ENCODE results near the gene CHEK2. TPM values are rescaled to one million over a fixed set of nuclear protein-coding genes. Genes with fewer than 3 reads are reported as not detected.

CHEK2 gene
- total RNA-seq = 5.5 to 12.2 TPM (median 8.3 TPM) in 3 replicates
- long read RNA-seq, transcript CHEK2-208 (15 exons, 1,844 nt) = major isoform, 6 of 11 reads
- long read RNA-seq, partial matches to known transcripts = 2 of 11 reads
- long read RNA-seq, other reads (novel, unspliced or antisense) = 1 of 11 reads

GRCh38 chr22:28741785-28742561 is at the start of gene CHEK2, which contains the start of gene HSCB:
Gene CHEK2 (minus strand): TSS chr22:28741820. CDS start chr22:28734721, 7,099 bp downstream.
Gene HSCB (plus strand): TSS chr22:28742039. CDS start chr22:28742096, 57 bp downstream.
- Mint-ChIP-seq H3K4me1 (ENCODE audit: low read depth) (peaks cover 24% of the 10 kb centered on the region), H3K27ac (ENCODE audit: unreplicated experiment) (peak within 1 kb of the TSS; percentile 96), H3K36me3 (ENCODE audit: low read depth) (peaks cover 8% of the 10 kb centered on the region), H3K4me3 (ENCODE audit: unreplicated experiment) (peak within 1 kb of the TSS; percentile 96), H3K27me3 (ENCODE audit: low read depth) (no peaks in the 10 kb centered on the region), H3K9me3 (ENCODE audit: low read depth) (no peaks in the 10 kb centered on the region)
- DNase-seq (ENCODE audit: low spot score) = peak; percentile 99
- TF ChIP-seq CTCF (IDR thresholded peaks at IDR 0.05) = peak; percentile 32

- H3K4me1 Mint-ChIP-seq (ENCODE audit: low read depth) = peaks cover 15% of the 10 kb centered on the region
- H3K27me3 Mint-ChIP-seq (ENCODE audit: low read depth) = no peaks in the 10 kb centered on the region
- no peak overlapping the region for H3K27ac Mint-ChIP-seq (ENCODE audit: unreplicated experiment)
- DNase-seq (ENCODE audit: low spot score) = no peak
- TF ChIP-seq CTCF (IDR thresholded peaks at IDR 0.05) = no peak
- peaks cover 25% of the 10 kb centered on the region for H3K36me3 Mint-ChIP-seq (ENCODE audit: low read depth)
- H3K4me3 Mint-ChIP-seq (ENCODE audit: unreplicated experiment) = no peak overlapping the region
- H3K9me3 Mint-ChIP-seq (ENCODE audit: low read depth) = no peaks in the 10 kb centered on the region
Observed at GRCh38 chr22:28791124-28791523, 49.5 kb upstream of the CHEK2 start.

GRCh38 chr22:28788601-28789000 is 47.0 kb upstream of the CHEK2 start:
- Mint-ChIP-seq H3K27ac (ENCODE audit: unreplicated experiment) (no peak overlapping the region), H3K4me3 (ENCODE audit: unreplicated experiment) (no peak overlapping the region), H3K9me3 (ENCODE audit: low read depth) (no peaks in the 10 kb centered on the region), H3K27me3 (ENCODE audit: low read depth) (no peaks in the 10 kb centered on the region), H3K4me1 (ENCODE audit: low read depth) (no peaks in the 10 kb centered on the region), H3K36me3 (ENCODE audit: low read depth) (peaks cover 18% of the 10 kb centered on the region)
- no peak for DNase-seq (ENCODE audit: low spot score)
- TF ChIP-seq CTCF (IDR thresholded peaks at IDR 0.05) = no peak

GRCh38 chr22:28783786-28784671 is 42.4 kb upstream of the CHEK2 start:
- Mint-ChIP-seq H3K4me1 (ENCODE audit: low read depth) (no peaks in the 10 kb centered on the region), H3K27ac (ENCODE audit: unreplicated experiment) (no peak overlapping the region), H3K4me3 (ENCODE audit: unreplicated experiment) (no peak overlapping the region), H3K9me3 (ENCODE audit: low read depth) (no peaks in the 10 kb centered on the region), H3K36me3 (ENCODE audit: low read depth) (peaks cover 26% of the 10 kb centered on the region), H3K27me3 (ENCODE audit: low read depth) (no peaks in the 10 kb centered on the region)
- no peak for TF ChIP-seq CTCF (IDR thresholded peaks at IDR 0.05)
- DNase-seq (ENCODE audit: low spot score) = no peak

- no peak for TF ChIP-seq CTCF (IDR thresholded peaks at IDR 0.05)
- no peak overlapping the region for H3K4me3 Mint-ChIP-seq (ENCODE audit: unreplicated experiment)
- no peak for DNase-seq (ENCODE audit: low spot score)
- H3K36me3 Mint-ChIP-seq (ENCODE audit: low read depth) = peaks cover 17% of the 10 kb centered on the region
- H3K9me3 Mint-ChIP-seq (ENCODE audit: low read depth) = no peaks in the 10 kb centered on the region
- H3K27ac Mint-ChIP-seq (ENCODE audit: unreplicated experiment) = no peak overlapping the region
- no peaks in the 10 kb centered on the region for H3K27me3 Mint-ChIP-seq (ENCODE audit: low read depth)
- H3K4me1 Mint-ChIP-seq (ENCODE audit: low read depth) = no peaks in the 10 kb centered on the region
Observed at GRCh38 chr22:28780296-28780695, 38.7 kb upstream of the CHEK2 start.
